M059J (cell line): ENCODE results near the gene TYK2. TPM values are rescaled to one million over a fixed set of nuclear protein-coding genes. Genes with fewer than 3 reads are reported as not detected.
"Not testable (repeated sequence)": the region's sequence is repeated elsewhere in the genome, so short reads cannot be mapped to it uniquely, and the experiment has no call there.

ENCODE experiments used
- DNase-seq: peaks from one replicate; pipeline ENCODE4 v3.0.0-alpha.2; 2012; ENCODE audit warnings: low read depth
- total RNA-seq: library from RNA; depleted of rRNA; stranded (reverse); fragments of >200 nt; shearing (Covaris generic); gene quantifications from 2 replicates; pipeline ENCODE4 v1.2.3, GENCODE V29; 2014

TYK2 gene
- total RNA-seq, 1 experiment from 2014 or later: 89.3 TPM

DNA sequence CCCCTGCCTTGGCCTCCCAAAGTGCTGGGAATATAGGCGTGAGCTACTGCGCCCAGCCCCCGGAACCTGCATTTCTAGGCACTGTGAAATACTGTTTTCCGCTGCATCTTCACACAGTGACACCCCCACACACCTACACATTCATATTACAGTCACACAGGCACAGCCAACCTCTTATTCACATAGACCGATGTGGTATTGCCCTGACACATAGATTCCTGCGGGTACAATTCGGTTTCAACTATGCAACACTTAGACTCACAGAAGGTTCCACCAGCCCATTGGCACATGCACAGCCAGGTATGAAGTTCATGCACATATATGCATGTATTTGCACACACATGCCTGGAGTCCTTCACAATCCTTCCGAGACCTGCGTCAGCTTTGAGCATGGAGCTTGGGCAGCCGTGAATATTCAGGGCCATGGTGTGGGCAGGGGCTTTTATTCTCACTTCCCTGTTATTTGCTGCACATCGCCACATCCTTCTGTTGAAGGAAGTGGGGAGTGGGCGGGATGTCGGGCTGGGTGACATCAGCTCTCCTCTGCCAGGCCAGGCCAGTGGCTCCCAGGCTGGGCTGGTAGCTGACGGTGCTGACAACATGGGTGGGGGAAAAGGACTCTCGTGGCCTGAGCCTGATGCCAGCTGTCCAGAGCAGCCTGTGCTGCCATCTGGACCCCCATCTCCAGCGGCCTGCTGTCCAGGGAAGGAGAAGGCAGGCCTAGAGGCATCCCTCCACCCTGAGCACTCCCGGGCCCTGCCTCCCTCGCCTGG is 28.3 kb upstream of the TYK2 start:
- no peak for DNase-seq

DNA sequence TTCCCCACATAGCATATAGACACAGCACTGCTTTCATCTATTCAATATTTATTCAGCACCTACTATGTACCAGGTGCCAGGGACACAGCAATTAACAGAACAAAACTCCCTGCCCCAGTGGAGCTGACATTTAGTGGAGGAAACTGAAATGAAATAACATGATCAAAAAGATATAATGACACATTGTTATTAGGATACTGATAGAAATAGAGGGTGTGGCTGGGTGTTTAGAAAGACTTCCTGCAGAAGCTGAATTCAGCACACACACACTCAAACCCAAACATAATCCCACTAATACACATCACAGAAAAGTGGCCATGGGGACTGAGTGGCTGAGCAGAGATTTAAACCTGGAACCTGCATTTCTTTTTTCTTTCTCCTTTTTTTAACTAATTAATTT is 26.7 kb upstream of the TYK2 start:
- DNase-seq: no peak

DNA sequence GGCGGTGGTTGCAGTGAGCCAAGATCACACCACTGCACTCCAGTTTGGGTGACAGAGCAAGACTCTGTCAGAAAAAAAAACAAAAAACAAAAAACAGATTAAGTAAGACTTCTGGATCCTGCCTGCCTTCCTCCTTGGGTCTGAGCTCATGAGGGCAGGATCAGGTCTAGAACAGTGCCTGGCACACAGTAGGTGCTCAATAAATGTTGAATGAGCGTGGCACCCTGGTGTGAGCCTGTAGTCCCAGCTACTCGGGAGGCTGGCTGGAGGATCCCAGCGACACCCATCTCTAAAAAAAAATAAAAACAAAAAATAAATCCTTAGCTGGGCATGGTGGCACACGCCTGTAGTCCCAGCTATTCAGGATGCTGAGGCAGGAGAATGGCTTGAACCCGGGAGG is 25.8 kb upstream of the TYK2 start:
- no peak for DNase-seq

DNA sequence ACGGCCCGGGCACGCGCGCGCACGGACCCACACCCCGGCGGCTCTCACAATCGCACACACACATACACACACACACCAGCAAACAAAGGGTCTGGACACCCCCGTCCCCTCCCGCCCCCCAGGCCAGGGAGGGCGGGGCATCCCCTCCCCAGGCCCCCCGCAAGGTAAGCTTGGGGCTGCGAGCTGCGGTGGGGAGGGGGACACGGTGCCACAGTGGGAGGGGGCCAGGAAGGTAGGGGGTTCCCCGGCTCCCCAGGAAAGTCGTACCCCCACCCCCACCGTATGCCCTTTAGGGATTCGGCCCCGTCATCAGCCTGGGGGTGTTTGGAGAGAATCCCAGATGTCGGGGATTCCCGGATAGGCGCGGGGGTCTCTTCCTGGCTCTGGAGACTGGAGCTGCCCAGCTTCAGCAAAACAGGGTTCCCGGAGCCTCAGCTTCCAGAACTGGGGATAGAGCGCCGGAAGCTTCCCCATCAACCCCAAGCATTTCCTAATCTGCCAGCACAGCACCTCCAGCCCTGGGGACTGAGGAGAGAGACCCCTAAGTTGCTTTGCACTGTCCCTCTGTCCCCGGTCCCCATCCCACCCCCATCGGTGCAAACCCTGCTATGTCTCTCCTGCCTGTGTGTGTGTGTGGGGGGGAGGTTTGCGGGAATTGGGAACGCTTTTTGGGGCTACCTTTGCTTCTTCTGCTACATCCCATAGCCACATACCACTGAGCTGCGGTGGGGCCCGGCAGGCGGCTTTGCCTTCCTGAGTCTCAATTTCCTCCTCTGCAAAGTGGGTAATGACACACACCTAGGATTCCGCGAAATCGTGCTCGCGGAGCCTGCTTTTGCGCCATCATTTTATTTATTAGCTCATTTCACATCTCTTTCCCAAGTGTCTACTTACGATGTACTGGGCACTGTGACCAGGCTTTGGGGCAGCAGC is 24.8 kb upstream of the TYK2 start:
- no peak for DNase-seq

DNA sequence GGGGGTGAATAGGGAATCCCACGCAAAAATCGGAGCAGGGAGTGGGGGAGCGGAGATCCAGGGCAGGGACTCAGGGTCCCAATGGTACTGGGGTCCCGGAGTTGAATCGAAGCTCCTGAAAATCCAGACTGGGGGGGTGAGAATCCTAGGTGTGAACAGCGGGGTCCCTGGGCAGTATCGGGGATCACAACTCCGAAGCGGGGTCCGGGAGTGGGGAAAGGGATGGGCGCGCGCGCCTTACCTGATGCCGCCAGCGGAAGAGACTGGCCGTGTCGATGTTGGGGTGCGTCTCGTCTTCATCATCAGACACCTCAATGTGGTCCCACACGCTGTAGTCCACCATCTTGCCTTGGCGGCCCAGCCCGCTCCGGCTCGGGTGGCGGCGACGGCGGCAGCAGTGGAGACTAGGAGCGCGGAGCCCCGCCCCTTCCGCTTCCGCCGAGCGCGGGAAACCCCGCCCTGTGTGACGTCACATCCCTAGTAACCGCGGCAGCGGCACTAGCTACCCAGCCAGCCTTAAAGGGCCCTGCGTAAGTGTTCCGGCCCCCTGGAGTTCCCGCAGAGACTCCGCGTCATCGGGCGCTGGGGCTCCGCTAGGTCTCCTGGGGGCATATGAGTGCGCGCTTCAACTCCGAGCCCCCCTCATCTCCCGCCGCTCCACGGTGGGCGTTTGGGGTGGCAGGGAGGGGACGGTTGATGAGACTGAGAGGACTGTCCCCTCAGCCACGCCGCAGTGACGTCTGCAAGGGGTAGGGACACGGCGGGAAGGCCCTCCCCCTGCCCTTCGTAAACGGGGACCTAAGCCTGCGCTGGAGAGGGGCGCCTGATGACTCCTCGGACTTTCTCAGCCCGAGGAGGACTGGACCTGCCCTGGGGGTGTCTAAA is 23.0 kb upstream of the TYK2 start, which contains the start of gene CDC37:
Gene CDC37, minus strand, starts transcription at position 406 of the 885 bp plus-strand sequence. Its CDS starts 63 bp downstream, at position 343.
- DNase-seq: peak; percentile 94

DNA sequence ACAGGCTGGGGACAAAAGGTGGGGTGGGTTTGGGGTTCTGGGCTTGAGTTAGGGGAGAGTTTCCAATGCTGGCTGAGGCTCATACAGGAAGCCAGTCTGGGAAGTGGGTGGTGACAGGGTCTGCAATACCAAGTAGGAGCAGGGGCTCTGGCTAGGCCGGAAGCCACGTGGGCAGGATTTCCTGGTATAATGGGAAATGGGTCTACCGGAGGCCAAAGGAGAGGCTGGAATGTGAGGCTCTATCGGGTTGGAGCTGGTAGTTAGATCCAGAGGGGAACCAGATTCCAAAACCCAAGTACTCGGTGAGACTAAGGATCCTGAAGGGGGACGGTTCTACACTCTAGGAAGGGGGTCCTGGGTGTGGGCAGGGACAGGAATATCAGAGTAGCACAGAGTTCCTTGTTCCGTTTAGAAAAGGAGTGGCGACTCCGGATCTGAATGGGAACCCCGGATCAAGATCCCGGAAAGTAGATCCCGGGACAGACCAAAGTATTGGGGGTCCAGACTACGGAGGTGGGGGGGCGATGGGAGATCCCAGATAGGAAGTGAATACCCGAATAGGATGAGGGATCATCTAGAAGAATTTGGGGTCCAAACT is 22.2 kb upstream of the TYK2 start:
- peak; percentile 48 for DNase-seq

DNA sequence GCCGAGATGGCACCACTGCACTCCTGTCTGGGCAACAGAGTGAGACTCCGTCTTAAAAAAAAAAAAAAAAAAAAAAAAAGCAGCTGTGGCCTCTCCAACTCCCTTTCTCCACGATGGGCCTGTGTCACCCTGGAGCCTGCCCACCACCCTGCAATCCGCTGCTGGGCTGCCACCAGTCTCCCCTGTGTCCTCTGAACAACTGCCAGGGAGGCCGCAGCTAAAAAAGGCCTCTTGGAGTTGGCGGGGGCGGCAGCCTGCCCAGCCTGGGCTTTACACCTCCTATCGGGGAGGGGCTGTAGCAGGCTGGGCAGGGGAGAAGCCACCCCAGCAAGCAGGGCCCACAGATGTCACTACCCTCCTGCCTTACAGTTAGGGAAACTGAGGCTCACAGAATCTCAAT is 19.5 kb upstream of the TYK2 start:
- no peak for DNase-seq

DNA sequence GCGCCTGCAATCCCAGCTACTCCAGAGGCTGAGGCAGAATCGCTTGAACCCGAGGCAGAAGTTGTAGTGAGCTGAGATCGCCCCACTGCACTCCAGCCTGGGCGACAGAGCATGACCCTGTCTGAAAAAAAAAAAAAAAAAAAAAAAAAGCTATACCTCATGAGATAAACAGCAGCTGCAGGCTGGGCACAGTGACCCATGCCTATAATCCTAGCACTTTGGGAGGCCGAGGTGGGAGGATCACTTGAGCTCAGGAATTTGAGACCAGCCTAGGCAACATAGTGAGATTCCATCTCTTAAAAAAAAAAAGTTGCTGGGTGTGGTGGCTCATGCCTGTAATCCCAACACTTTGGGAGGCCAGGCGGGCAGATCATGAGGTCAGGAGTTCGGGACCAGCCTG is 19.0 kb upstream of the TYK2 start:
- not testable (repeated sequence) for DNase-seq

DNA sequence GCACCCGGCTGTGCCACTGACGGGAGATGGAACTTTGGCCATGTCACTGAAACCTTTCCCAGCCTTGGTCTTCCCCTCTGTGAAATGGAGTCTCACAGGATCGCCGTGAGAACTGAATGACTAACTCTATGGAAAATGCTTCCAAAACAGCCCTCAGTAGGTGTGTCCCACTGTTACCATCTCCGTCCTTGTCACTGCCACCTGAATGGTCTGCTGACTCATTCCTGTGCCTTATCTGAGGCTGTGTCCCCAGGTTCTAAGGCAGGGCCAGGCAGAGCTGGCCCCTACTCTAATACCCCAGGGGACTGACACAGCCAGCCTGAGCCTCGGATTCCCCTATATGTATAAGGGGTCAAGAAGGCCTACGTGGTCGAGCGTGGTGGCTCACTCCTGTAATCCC is 18.4 kb upstream of the TYK2 start:
- no peak for DNase-seq

DNA sequence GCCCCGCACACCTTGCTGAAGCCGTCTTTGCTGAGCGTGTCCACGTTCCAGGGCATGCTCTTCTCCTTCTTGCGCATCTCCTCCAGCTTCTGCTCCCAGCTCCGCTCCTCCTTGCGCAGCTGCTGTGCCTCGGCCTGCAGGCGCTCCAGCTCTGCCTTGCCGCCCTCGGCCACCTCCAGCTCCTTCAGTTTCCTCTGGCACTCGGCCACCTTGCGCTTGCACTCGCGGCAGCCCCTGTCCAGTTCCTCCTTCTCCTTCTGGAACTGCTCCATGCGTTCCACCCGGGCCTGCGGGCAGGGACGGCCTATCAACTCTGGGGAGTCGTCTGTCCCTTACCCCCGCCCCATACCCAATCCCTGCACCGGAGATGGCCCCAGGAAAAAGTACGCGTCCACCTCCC is 15.5 kb upstream of the TYK2 start:
- no peak for DNase-seq

DNA sequence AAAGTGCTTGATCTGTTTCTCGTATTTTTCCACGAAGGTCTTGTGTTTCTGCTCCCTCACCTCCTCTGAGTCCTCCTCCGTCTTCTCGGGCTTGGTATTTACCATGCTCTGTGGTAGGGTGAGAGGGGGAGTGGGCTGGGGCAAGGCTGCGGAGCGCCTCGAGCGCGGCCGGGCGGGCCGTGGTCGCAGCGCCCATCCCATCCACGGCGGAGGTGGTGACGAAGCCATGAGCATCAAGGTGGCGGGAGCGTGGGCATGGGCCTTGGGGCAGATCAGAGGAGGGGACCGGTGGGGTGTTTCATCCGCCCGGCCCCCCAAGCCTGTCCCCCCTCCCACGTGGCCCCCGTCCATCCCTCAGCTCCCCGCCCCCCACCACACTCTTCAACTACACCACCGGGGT is 15.1 kb upstream of the TYK2 start:
- no peak for DNase-seq

DNA sequence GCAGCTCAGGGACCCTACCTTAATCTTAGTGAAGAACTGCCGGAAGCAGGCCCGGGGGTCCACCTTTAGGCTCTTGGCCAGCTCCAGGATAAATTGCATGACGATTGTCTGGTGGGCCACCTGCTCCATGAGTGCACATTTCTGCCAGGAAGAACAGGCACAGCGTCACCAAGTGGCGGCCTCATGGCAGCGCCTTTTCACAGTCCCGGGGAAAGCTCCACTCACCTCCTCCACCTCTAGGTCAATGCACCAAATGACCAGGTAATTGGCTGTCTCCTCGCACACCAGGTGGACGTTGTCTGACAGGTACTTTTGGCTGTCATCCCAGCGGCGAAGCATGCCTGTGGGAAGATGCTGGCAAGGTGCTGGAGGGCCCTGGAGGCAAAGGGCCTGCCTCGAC is 14.6 kb upstream of the TYK2 start:
- no peak for DNase-seq

DNA sequence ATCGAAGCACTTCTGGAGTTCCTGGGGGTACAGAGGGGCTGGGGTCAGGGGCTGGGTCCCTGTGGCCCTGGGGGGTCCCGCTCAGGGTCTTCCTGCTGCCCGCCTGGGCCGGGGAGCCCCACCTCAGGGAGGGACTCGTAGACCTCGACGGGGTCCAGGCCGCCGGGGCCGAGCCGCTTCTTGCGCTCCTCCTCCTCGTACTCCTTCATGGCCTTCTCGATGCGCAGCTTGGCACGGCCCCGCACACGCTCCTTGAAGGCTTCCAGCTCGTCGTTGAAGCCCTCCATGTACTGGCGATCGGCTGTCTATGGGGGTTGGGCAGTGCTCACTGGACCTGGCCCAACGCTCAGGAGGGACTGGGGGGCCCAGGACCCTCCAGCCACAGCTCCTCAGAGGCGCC is 12.8 kb upstream of the TYK2 start:
- DNase-seq: no peak

DNA sequence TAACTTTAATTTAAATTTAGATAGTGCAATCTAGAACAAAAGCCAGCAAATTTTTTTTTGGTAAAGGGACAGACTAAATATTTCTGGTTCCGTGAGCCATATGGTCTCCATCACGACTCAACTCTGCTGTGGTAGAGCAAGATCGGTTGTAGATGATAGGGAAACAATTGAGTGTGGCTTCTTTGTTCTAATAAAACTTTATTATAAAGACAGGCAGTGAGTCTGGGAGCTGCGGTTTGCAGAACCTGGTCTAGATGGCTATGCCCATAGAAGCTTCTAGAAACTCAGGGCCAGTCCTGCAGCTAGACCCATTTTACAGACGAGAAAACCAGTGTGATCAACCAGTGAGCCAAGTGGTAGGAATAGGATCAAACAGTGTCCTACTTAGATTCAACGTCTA is 11.7 kb upstream of the TYK2 start:
- no peak for DNase-seq

DNA sequence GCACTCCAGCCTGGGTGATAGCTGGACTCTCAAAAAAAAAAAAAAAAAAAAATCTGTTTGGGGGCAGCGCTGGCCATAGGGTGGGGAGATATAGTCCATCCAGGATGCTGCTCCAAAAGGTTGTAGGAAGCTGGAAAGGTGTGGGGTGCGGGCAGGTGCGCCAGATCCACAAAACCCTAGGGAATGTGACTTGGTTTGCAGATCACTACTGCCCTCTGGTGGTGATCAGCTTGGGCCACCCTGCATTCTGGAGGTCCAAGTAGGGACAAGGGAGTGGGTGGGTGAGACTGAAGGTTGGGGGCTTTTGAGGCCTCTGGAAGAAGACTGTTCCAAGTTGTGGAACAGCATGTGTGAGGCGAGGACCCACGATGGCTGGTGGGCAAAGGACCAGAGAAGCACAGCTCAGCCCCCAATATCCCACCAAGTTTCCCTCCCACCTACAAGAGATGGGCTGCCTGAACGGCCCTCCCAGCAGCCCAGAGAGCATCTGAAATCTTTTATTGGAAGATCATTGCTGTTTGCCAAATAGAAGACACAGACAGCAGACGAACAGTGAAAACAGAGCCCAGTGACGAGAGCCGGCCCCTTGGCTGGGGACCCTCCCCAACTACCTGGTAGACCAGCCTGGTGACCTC is 10.4 kb upstream of the TYK2 start:
- DNase-seq: peak; percentile 66

DNA sequence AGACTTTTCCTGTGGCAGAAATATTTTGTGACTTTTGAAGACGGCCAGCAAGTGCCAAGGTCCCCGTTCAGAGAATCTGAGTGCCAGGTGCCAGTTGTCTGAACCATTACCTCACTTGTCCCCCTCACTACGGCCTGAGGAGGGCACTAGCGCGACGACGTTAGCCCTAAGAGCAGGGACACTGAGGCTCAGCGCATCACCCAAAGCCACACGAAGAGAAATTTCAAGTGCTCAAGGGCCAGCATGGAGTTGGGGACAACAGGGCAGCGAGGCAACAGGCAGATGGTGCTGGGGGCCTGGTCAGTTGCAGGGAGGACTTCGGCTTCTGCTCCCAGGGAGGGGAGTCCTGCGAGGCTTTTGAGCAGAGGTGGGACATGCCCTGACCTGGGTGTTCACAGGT is 9.5 kb upstream of the TYK2 start:
- DNase-seq: no peak

DNA sequence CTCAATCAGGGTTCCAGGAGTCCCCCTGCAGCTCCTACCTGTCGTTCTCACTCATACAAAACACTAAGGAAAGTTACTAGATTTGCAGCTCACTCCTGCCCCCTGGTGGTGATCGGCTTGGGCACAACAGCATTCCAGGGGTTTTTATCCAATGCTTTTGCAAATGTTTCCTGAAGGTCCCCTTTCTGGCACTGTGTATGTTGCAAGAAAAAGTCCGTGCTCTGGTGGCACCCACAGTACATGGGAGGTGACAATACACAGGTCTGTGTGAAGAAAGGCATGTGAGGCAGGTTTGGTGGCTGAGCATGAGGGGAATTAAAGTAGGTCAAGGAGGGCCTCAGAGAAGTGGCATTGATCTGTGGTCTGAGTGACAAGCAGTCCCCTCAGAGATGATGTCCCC is 8.6 kb upstream of the TYK2 start:
- DNase-seq: peak; percentile 77

DNA sequence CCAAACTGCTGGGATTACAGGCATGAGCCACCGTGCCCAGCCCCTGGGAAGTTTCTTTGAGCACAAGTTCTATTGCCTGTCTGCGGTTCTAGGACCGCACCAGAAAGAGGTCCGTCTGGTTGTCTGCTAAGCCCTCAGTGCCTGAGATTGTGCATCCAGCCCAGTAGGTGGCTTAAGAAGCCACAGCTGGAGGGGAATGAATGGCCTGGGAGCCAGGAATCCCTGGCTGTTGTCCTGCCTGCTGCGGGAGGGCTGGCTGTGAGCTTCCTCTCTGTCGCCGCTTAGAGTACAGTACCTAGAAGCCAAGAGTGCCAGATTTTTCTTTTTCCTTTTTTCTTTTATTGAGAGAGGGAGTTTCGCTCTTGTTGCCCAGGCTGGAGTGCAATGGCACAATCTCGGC is 4.2 kb upstream of the TYK2 start:
- DNase-seq: no peak

DNA sequence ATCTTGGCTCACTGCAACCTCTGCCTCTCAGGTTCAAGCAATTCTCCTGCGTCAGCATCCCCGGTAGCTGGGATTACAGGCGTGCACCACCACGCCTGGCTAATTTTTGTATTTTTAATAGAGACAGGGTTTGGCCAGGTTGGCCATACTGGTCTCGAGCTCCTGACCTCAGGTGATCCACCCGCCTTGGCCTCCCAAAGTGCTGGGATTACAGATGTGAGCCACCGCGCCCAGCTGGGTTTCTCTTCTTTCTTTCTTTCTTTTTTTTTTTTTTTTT is 2.8 kb upstream of the TYK2 start:
- DNase-seq: not testable (repeated sequence)

DNA sequence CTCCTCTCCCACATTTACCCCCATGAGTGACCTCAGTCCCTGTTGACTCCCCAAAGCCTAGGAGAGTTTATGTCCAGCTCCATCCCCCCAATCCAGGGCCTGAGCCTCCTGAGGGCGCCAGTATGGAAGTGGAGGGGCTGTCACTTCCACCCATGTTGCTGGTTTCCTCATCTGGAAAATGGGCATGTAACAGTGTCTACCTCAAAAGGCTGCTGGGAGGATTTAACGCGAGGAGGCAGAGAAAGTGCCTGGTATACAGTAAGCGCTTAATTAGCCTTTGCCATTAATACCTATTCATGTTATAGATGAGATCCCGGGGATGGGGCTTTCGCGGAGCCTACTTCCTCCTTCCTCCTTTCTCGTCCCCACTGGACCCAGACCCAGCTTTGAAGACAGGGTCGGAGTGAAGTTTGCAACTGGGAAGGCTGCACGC is 476 bp downstream of the TYK2 start:
- no peak for DNase-seq

DNA sequence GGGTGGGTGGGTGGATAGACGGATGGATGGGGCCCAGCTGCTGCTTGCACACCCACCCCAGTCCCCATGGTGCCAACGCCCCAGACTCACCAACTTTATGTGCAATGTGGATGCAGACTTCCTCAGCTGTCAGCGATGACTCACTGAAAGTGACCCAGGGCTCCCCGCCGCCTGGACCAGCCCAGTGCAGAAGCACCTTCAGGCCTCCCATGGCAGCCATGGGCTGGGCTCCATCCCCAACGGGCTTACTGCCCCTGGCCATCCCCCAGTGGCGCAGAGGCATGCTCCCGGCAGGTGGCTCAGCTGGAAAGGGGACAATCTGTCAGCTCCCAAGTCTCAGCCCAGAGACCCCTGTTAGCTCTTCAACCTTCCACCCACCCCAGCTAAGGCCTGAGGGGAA is 2.2 kb downstream of the TYK2 start:
- no peak for DNase-seq
